ENCODE data around the gene PCGF5.

PCGF5 gene

GRCh38 chr10:91242940-91243339 is 22.5 kb downstream of the PCGF5 start:
- TF ChIP-seq CTCF (IDR thresholded peaks at IDR 0.05; ENCODE audit: borderline replicate concordance, control extremely low read depth, extremely low read depth, insufficient read depth, missing control alignments) = no peak
- in situ Hi-C loops (cut with MboI; ENCODE audit: low sequenced_read_pairs, unreplicated experiment) = loop anchor here (10.0 kb wide), 2 partner anchors 238 to 328 kb away; no protein-coding TSS in a partner anchor
- DNase-seq (ENCODE audit: low spot score) = no peak

GRCh38 chr10:91247360-91248111 is 27.1 kb downstream of the PCGF5 start:
- no peak for DNase-seq (ENCODE audit: low spot score)
- TF ChIP-seq CTCF (IDR thresholded peaks at IDR 0.05; ENCODE audit: borderline replicate concordance, control extremely low read depth, extremely low read depth, insufficient read depth, missing control alignments) = no peak
- in situ Hi-C loops (cut with MboI; ENCODE audit: low sequenced_read_pairs, unreplicated experiment) = loop anchor here (10.0 kb wide), 2 partner anchors 243 to 333 kb away; no protein-coding TSS in a partner anchor

GRCh38 chr10:91249700-91250099 is 29.2 kb downstream of the PCGF5 start:
- in situ Hi-C loops (cut with MboI; ENCODE audit: low sequenced_read_pairs, unreplicated experiment) = loop anchor here (10.0 kb wide), 2 partner anchors 245 to 335 kb away; no protein-coding TSS in a partner anchor
- no peak for TF ChIP-seq CTCF (IDR thresholded peaks at IDR 0.05; ENCODE audit: borderline replicate concordance, control extremely low read depth, extremely low read depth, insufficient read depth, missing control alignments)
- no peak for DNase-seq (ENCODE audit: low spot score)

- no peak for DNase-seq (ENCODE audit: low spot score)
- TF ChIP-seq CTCF (IDR thresholded peaks at IDR 0.05; ENCODE audit: borderline replicate concordance, control extremely low read depth, extremely low read depth, insufficient read depth, missing control alignments) = no peak
- in situ Hi-C loops (cut with MboI; ENCODE audit: low sequenced_read_pairs, unreplicated experiment) = no loop called here
These were observed 29.9 kb downstream of the PCGF5 start for GRCh38 chr10:91250341-91250740.

GRCh38 chr10:91251430-91252056 is 31.1 kb downstream of the PCGF5 start:
- in situ Hi-C loops (cut with MboI; ENCODE audit: low sequenced_read_pairs, unreplicated experiment) = no loop called here
- peak; percentile 78 for TF ChIP-seq CTCF (IDR thresholded peaks at IDR 0.05; ENCODE audit: borderline replicate concordance, control extremely low read depth, extremely low read depth, insufficient read depth, missing control alignments)
- DNase-seq (ENCODE audit: low spot score) = peak; percentile 16

GRCh38 chr10:91253300-91253699 is 32.8 kb downstream of the PCGF5 start:
- in situ Hi-C loops (cut with MboI; ENCODE audit: low sequenced_read_pairs, unreplicated experiment) = no loop called here
- TF ChIP-seq CTCF (IDR thresholded peaks at IDR 0.05; ENCODE audit: borderline replicate concordance, control extremely low read depth, extremely low read depth, insufficient read depth, missing control alignments) = no peak

More at GRCh38 chr10:91253300-91253699, 32.8 kb downstream of the PCGF5 start:
- no peak for DNase-seq (ENCODE audit: low spot score)

All from GM13976 (cell line).